A549 (cell line): Measurements from ENCODE around the gene INTS7.

Experiments used
- FOXS1 ChIP-seq: fragments of 250-450 bp; sonication (Bioruptor Pico); IDR thresholded peaks from 2 replicates; pipeline ENCODE4 v1.5.0; 2020; ENCODE audit warnings: mild to moderate bottlenecking, moderate library complexity
- HOXB5 ChIP-seq: fragments of 250-450 bp; sonication (Bioruptor Pico); IDR thresholded peaks from 2 replicates; pipeline ENCODE4 v1.5.0; 2020; ENCODE audit warnings: mild to moderate bottlenecking, moderate library complexity
- POLR2AphosphoS2 ChIP-seq: conservative IDR thresholded peaks from 2 replicates; pipeline ENCODE4 v1.6.1; 2012; ENCODE audit warnings: low read length, improper control_type of control experiment, inconsistent platforms
- TF ChIP-seq, protein P1 (sequence below): fragments of 250-450 bp; sonication (Bioruptor Pico); IDR thresholded peaks from 2 replicates; pipeline ENCODE4 v1.5.0; 2021; ENCODE audit warnings: mild to moderate bottlenecking, moderate library complexity, borderline replicate concordance
- TF ChIP-seq, protein P2 (sequence below): fragments of 200-600 bp; sonication (generic); IDR thresholded peaks from 2 replicates; pipeline ENCODE4 v1.6.1; 2016; ENCODE audit warnings: antibody characterized with exemption, mild to moderate bottlenecking, moderate library complexity
- TF ChIP-seq, protein P3 (sequence below): fragments of >200 bp; sonication (Bioruptor Twin); formaldehyde crosslinking; IDR thresholded peaks from 3 replicates; pipeline ENCODE4 v1.5.1; 2016

DNA sequence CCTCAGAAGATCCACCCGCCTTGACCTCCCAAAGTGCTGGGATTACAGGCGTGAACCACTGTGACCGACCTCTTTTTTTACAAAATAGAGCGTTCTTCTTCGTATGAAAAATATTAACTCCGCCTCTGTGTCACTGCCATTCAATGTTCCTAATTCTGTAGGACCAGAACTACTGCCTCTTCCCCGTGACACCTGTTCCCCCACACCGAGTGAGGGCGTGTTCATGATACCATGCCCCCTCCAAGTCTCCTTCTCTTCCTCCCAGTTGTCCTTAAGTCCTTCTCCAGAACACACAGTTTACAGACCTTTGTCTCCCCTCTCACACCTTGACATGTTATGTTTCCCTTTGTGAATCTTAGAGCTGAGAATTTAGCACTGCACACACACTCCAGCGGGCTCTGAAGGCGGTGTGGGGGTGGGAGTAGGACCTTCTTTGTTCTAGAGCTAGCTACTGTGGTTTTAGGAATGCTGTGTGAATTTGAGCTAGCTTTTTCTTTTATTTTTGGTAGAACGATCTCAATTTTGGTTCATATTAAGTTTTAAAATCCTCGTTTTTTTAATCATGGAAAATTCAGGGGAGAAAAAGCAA is 122.4 kb downstream of the INTS7 start:
- TF ChIP-seq POLR2AphosphoS2 (no peak), HOXB5 (CRISPR knock-in tag) (no peak), FOXS1 (CRISPR knock-in tag) (no peak)
- TF ChIP-seq, protein P1, sequence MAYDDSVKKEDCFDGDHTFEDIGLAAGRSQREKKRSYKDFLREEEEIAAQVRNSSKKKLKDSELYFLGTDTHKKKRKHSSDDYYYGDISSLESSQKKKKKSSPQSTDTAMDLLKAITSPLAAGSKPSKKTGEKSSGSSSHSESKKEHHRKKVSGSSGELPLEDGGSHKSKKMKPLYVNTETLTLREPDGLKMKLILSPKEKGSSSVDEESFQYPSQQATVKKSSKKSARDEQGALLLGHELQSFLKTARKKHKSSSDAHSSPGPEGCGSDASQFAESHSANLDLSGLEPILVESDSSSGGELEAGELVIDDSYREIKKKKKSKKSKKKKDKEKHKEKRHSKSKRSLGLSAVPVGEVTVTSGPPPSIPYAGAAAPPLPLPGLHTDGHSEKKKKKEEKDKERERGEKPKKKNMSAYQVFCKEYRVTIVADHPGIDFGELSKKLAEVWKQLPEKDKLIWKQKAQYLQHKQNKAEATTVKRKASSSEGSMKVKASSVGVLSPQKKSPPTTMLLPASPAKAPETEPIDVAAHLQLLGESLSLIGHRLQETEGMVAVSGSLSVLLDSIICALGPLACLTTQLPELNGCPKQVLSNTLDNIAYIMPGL (CRISPR knock-in tag): no peak
- TF ChIP-seq, protein P2, sequence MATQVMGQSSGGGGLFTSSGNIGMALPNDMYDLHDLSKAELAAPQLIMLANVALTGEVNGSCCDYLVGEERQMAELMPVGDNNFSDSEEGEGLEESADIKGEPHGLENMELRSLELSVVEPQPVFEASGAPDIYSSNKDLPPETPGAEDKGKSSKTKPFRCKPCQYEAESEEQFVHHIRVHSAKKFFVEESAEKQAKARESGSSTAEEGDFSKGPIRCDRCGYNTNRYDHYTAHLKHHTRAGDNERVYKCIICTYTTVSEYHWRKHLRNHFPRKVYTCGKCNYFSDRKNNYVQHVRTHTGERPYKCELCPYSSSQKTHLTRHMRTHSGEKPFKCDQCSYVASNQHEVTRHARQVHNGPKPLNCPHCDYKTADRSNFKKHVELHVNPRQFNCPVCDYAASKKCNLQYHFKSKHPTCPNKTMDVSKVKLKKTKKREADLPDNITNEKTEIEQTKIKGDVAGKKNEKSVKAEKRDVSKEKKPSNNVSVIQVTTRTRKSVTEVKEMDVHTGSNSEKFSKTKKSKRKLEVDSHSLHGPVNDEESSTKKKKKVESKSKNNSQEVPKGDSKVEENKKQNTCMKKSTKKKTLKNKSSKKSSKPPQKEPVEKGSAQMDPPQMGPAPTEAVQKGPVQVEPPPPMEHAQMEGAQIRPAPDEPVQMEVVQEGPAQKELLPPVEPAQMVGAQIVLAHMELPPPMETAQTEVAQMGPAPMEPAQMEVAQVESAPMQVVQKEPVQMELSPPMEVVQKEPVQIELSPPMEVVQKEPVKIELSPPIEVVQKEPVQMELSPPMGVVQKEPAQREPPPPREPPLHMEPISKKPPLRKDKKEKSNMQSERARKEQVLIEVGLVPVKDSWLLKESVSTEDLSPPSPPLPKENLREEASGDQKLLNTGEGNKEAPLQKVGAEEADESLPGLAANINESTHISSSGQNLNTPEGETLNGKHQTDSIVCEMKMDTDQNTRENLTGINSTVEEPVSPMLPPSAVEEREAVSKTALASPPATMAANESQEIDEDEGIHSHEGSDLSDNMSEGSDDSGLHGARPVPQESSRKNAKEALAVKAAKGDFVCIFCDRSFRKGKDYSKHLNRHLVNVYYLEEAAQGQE: no peak
- TF ChIP-seq, protein P3, sequence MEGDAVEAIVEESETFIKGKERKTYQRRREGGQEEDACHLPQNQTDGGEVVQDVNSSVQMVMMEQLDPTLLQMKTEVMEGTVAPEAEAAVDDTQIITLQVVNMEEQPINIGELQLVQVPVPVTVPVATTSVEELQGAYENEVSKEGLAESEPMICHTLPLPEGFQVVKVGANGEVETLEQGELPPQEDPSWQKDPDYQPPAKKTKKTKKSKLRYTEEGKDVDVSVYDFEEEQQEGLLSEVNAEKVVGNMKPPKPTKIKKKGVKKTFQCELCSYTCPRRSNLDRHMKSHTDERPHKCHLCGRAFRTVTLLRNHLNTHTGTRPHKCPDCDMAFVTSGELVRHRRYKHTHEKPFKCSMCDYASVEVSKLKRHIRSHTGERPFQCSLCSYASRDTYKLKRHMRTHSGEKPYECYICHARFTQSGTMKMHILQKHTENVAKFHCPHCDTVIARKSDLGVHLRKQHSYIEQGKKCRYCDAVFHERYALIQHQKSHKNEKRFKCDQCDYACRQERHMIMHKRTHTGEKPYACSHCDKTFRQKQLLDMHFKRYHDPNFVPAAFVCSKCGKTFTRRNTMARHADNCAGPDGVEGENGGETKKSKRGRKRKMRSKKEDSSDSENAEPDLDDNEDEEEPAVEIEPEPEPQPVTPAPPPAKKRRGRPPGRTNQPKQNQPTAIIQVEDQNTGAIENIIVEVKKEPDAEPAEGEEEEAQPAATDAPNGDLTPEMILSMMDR: no peak
